Esophagus squamous epithelium (tissue), 5 donors: Measurements from ENCODE around the gene PGRMC2. TPM values are rescaled to one million over a fixed set of nuclear protein-coding genes. Genes with fewer than 3 reads are reported as not detected.

Experiments
- DNase-seq: peaks from one replicate; lab custom pipeline; 2025; lab: John Stamatoyannopoulos, UW
- H3K27ac ChIP-seq, 4 donors: fragments of 200-600 bp; sonication (generic); one replicate each; pipeline ENCODE4 v1.5.1; 2016 to 2019; ENCODE audit warnings: mild to moderate bottlenecking in 1 of 4
- H3K27me3 ChIP-seq, 4 donors: fragments of 200-600 bp; sonication (generic); 1 replicate in 3 of 4; 2 replicates in 1 of 4; pipeline versions ENCODE4 v1.5.1 to v1.6.0; 2017 to 2021; ENCODE audit warnings: antibody characterized with exemption in 1 of 4
- H3K36me3 ChIP-seq, 3 donors: fragments of 200-600 bp; sonication (generic); one replicate each; pipeline ENCODE4 v1.5.1; 2016 to 2019
- H3K4me1 ChIP-seq, 3 donors: fragments of 200-600 bp; sonication (generic); one replicate each; pipeline ENCODE4 v1.5.1; 2017 to 2019
- H3K4me3 ChIP-seq, 4 donors: fragments of 200-600 bp; sonication (generic); 1 replicate in 3 of 4; 2 replicates in 1 of 4; pipeline ENCODE4 v1.5.1; 2016 to 2019; ENCODE audit warnings: mild to moderate bottlenecking in 2 of 4, moderate library complexity in 1 of 4
- H3K9me3 ChIP-seq, 3 donors: fragments of 200-600 bp; sonication (generic); one replicate each; pipeline ENCODE4 v1.5.1; 2016 to 2019
- POLR2A ChIP-seq, 4 donors: fragments of 450-650 bp; IDR thresholded peaks; one replicate each; pipeline ENCODE4 v1.6.1; 2017; ENCODE audit warnings: antibody characterized with exemption in 4 of 4, mild to moderate bottlenecking in 4 of 4, moderate library complexity in 3 of 4
- WGBS, 2 donors: methylation state at CpG; one replicate each; pipeline ENCODE4 v1.1.5; 2018; 5-methylcytosine and 5-hydroxymethylcytosine counted together
- intact Hi-C: fragments of 100-400 bp; cut with DNase I; formaldehyde crosslinking; loops from one replicate; pipeline ENCODE4 v1.15.0; 2022
- total RNA-seq, 4 donors: library from RNA; depleted of rRNA; stranded (reverse); fragments of >200 nt; gene quantifications; one replicate each; pipeline ENCODE4 v1.1.0, GENCODE V29; 2016
- TF ChIP-seq, protein P1 (sequence below), 6 experiments: fragments of 450-650 bp in 4 of 6; fragments of 200-600 bp in 2 of 6; sonication (generic) in 2 of 6; IDR thresholded peaks; one replicate each; pipeline ENCODE4 v1.5.1; 2016 to 2019; ENCODE audit warnings: antibody characterized with exemption in 6 of 6, mild to moderate bottlenecking in 4 of 6, moderate library complexity in 4 of 6
- donor health status: DM: yes; HTN: yes; CAD: no.

The PGRMC2 gene
- total RNA-seq, 4 donors from 2014 or later: 13.6 to 39.3 (median 23.0) TPM

DNA sequence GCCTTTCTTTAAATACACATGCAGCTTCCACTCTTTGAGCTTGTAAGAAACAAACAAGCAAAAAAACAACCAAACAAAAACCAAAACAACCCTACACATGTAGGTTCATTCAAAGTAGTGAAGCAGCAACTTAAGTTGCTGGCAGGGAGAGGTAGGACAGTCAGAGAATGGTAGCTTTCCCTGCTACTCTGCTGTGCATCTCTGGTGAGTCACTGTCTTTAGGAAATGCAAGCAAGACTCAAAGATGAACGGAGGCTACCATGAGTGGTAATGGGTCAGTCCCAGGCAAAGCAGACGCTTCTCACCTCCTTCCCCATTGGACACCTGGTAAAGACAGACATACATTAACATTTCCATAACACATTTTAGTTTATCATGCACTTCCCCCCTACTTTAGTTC lies 43.2 kb downstream of the PGRMC2 start:
- 72 to 79% methylated on average over 2 of the region's 2 CpGs for WGBS, 2 donors

DNA sequence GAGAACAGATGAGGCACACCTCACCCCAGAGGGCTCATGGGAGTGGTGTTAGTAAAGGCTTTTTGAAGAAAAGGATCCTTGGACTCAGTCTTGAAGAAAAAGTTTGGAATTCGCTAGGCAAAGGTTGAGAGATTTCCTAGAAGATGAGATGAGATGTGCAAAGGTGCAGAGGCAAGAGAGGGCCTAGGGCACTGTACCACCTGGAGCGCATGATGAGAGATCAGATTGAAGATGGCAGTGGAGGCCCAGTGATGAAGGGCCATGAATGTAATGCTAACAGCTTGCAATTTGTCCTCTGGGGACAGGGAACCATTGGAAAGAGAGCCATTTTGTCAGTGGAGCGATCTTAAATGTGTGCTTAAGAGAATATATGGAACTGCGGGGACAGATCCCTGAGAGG lies 45.0 kb downstream of the PGRMC2 start:
- intact Hi-C loops: no loop called here
- Histone ChIP-seq H3K27me3 (no peaks in the 10 kb centered on the region), H3K4me3 (no peak overlapping the region), H3K27ac (no peak overlapping the region), H3K36me3 (no peaks in the 10 kb centered on the region), H3K4me1 (no peaks in the 10 kb centered on the region), H3K9me3 (no peaks in the 10 kb centered on the region)
- no peak for DNase-seq
- no peak for TF ChIP-seq POLR2A (IDR thresholded peaks at IDR 0.05)
- TF ChIP-seq, protein P1, sequence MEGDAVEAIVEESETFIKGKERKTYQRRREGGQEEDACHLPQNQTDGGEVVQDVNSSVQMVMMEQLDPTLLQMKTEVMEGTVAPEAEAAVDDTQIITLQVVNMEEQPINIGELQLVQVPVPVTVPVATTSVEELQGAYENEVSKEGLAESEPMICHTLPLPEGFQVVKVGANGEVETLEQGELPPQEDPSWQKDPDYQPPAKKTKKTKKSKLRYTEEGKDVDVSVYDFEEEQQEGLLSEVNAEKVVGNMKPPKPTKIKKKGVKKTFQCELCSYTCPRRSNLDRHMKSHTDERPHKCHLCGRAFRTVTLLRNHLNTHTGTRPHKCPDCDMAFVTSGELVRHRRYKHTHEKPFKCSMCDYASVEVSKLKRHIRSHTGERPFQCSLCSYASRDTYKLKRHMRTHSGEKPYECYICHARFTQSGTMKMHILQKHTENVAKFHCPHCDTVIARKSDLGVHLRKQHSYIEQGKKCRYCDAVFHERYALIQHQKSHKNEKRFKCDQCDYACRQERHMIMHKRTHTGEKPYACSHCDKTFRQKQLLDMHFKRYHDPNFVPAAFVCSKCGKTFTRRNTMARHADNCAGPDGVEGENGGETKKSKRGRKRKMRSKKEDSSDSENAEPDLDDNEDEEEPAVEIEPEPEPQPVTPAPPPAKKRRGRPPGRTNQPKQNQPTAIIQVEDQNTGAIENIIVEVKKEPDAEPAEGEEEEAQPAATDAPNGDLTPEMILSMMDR (IDR thresholded peaks at IDR 0.05): no peak
- 91 to 92% methylated on average over 4 of the region's 4 CpGs for whole genome bisulfite sequencing, 2 donors

More for the DNA sequence above, 43.2 kb downstream of the PGRMC2 start:
- no peak overlapping the region for H3K4me3 ChIP-seq
- intact Hi-C loops: no loop called here
- TF ChIP-seq, protein P1 (IDR thresholded peaks at IDR 0.05): no peak
- TF ChIP-seq POLR2A (IDR thresholded peaks at IDR 0.05): no peak
- no peak for DNase-seq
- no peak overlapping the region for H3K27ac ChIP-seq
- H3K9me3 ChIP-seq: no peaks in the 10 kb centered on the region
- H3K27me3 ChIP-seq: no peaks in the 10 kb centered on the region
- no peaks in the 10 kb centered on the region for H3K36me3 ChIP-seq
- H3K4me1 ChIP-seq: no peaks in the 10 kb centered on the region

DNA sequence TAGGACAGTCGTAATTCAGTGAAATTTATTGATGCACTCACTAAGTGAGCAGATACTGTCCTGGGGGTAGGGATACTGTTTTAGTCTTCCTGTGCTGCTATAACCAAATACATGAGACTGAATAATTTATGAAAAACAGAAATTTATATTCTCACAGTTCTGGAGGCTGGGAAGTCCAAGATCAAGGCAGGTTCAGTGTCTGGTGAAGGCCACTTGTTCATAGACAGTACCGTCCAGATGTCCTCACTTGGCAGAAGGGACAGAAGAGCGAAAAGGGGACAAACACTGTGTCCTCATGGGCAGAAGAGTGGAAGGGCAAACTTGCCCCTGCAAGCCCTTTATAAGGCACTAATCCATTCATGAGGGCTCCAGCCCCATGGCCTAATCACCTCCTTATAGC lies 45.6 kb downstream of the PGRMC2 start:
- Histone ChIP-seq H3K36me3 (no peaks in the 10 kb centered on the region), H3K9me3 (no peaks in the 10 kb centered on the region), H3K27me3 (no peaks in the 10 kb centered on the region), H3K4me1 (no peaks in the 10 kb centered on the region), H3K27ac (no peak overlapping the region), H3K4me3 (no peak overlapping the region)
- intact Hi-C loops: no loop called here
- WGBS, 2 donors: 79 to 80% methylated on average over 3 of the region's 3 CpGs
- DNase-seq: no peak
- TF ChIP-seq, protein P1 (IDR thresholded peaks at IDR 0.05): no peak
- no peak for TF ChIP-seq POLR2A (IDR thresholded peaks at IDR 0.05)

DNA sequence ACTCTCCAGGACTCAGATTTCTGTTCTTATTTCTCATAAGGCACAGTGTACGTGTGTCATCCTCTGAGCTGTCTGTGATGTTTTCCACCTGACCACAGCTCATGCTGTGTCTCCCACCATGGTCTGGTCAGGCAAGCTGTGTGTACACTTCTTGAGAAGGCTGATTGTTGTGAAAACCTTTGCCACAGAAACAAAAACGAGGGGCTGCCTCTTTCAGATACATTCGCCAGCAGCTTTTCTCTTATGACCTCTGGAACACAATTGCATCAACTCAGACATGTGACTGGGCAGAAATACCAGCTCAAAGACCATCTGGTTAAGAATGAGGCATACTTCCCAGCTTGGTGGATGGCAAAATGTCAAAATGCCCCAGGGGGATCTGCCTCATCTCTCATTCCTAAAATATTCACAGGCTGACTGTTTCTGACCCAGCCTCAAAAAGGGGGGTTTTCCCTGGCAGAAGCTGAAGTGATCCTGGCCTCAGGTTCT lies 46.1 kb downstream of the PGRMC2 start:
- Histone ChIP-seq H3K36me3 (no peaks in the 10 kb centered on the region), H3K27ac (no peak overlapping the region), H3K4me3 (no peak overlapping the region), H3K27me3 (no peaks in the 10 kb centered on the region), H3K9me3 (no peaks in the 10 kb centered on the region), H3K4me1 (no peaks in the 10 kb centered on the region)
- TF ChIP-seq, protein P1 (IDR thresholded peaks at IDR 0.05): no peak
- no peak for TF ChIP-seq POLR2A (IDR thresholded peaks at IDR 0.05)
- DNase-seq: no peak
- intact Hi-C loops: no loop called here
- 33 to 39% methylated on average over 3 of the region's 3 CpGs for WGBS, 2 donors

DNA sequence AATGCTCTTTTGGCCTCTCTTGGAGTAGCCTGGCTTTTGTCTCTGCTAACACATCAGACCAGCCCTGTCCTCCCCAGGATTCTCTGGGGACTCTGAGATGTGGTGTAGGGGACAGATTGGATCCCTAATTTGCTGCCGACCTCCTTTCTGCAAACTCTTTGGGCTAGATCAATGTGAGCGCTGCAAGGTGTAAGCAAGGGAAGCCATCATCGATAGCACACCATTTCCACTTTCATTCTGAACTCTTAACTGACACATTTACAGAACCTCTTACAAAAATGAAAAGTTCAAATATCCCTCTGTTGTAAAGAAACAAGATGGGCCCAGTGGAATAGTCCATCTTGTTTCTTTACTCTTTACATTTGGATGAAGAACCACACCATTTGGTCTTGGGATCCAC lies 46.6 kb downstream of the PGRMC2 start:
- TF ChIP-seq POLR2A (IDR thresholded peaks at IDR 0.05): no peak
- TF ChIP-seq, protein P1 (IDR thresholded peaks at IDR 0.05): no peak
- Histone ChIP-seq H3K9me3 (no peaks in the 10 kb centered on the region), H3K27me3 (no peaks in the 10 kb centered on the region), H3K27ac (no peak overlapping the region), H3K4me3 (no peak overlapping the region), H3K36me3 (no peaks in the 10 kb centered on the region), H3K4me1 (no peaks in the 10 kb centered on the region)
- intact Hi-C loops: no loop called here
- DNase-seq: no peak
- 88 to 97% methylated on average over 3 of the region's 3 CpGs for WGBS, 2 donors
